ENCODE measurements around the gene B4GALT4.

Gene B4GALT4

GRCh38 chr3:119206611-119207511 lies 33.8 kb downstream of the B4GALT4 start:
- Histone ChIP-seq H3K27ac (ENCODE audit: insufficient read depth in 1 of 2, low read depth in 1 of 2, low read length in 2 of 2, poor library complexity in 1 of 2, severe bottlenecking in 2 of 2) (no peak overlapping the region), H3K36me3 (ENCODE audit: control insufficient read depth in 4 of 4, insufficient read depth in 4 of 4, low read length in 3 of 4) (peaks cover 12 to 20% (median 14%) of the 10 kb centered on the region in 4 experiments), H3K4me3 (ENCODE audit: control insufficient read depth in 1 of 7, extremely low read depth in 1 of 7, insufficient read depth in 4 of 7, low read depth in 2 of 7, low read length in 6 of 7) (no peak overlapping the region), H3K27me3 (replicated peaks in 2 of 5; ENCODE audit: control insufficient read depth in 4 of 5, insufficient read depth in 5 of 5, low read length in 4 of 5) (no peaks in the 10 kb centered on the region), H3K4me1 (ENCODE audit: control extremely low read depth in 1 of 4, control insufficient read depth in 4 of 4, insufficient read depth in 4 of 4, low read length in 3 of 4) (peaks cover 0 to 3% (median 0%) of the 10 kb centered on the region in 4 experiments), H3K9me3 (ENCODE audit: control extremely low read depth in 1 of 5, control insufficient read depth in 4 of 5, insufficient read depth in 2 of 5, low read depth in 1 of 5, low read length in 4 of 5) (peaks cover 0 to 2% (median 0%) of the 10 kb centered on the region in 5 experiments)
- ChIA-PET CTCF (interaction anchor here (0.8 to 1.1 kb wide), 2 partner anchors 34 to 137 kb away, joined by 3 read pairs; no protein-coding TSS in a partner anchor), POLR2A (no interaction called here)
- 84% methylated on average over 3 of the region's 4 CpGs for WGBS (ENCODE audit: insufficient coverage)
- no peak for DNase-seq

GRCh38 chr3:119205685-119206084 lies 35.0 kb downstream of the B4GALT4 start:
- no peaks in the 10 kb centered on the region for H3K27me3 ChIP-seq (replicated peaks in 2 of 5; ENCODE audit: control insufficient read depth in 4 of 5, insufficient read depth in 5 of 5, low read length in 4 of 5)
- peaks cover 0 to 3% (median 0%) of the 10 kb centered on the region in 4 experiments for H3K4me1 ChIP-seq (ENCODE audit: control extremely low read depth in 1 of 4, control insufficient read depth in 4 of 4, insufficient read depth in 4 of 4, low read length in 3 of 4)
- POLR2A ChIA-PET: no interaction called here
- CTCF ChIA-PET: no interaction called here
- no peak for DNase-seq
- H3K9me3 ChIP-seq (ENCODE audit: control extremely low read depth in 1 of 5, control insufficient read depth in 4 of 5, insufficient read depth in 2 of 5, low read depth in 1 of 5, low read length in 4 of 5): peaks cover 0 to 2% (median 0%) of the 10 kb centered on the region in 5 experiments
- peaks cover 7 to 14% (median 8%) of the 10 kb centered on the region in 4 experiments for H3K36me3 ChIP-seq (ENCODE audit: control insufficient read depth in 4 of 4, insufficient read depth in 4 of 4, low read length in 3 of 4)
- H3K27ac ChIP-seq (ENCODE audit: insufficient read depth in 1 of 2, low read depth in 1 of 2, low read length in 2 of 2, poor library complexity in 1 of 2, severe bottlenecking in 2 of 2): no peak overlapping the region
- 95% methylated on average over 3 of the region's 5 CpGs for WGBS (ENCODE audit: insufficient coverage)
- H3K4me3 ChIP-seq (ENCODE audit: control insufficient read depth in 1 of 7, extremely low read depth in 1 of 7, insufficient read depth in 4 of 7, low read depth in 2 of 7, low read length in 6 of 7): no peak overlapping the region

- Histone ChIP-seq H3K27ac (ENCODE audit: insufficient read depth in 1 of 2, low read depth in 1 of 2, low read length in 2 of 2, poor library complexity in 1 of 2, severe bottlenecking in 2 of 2) (no peak overlapping the region), H3K9me3 (ENCODE audit: control extremely low read depth in 1 of 5, control insufficient read depth in 4 of 5, insufficient read depth in 2 of 5, low read depth in 1 of 5, low read length in 4 of 5) (peaks cover 0 to 2% (median 0%) of the 10 kb centered on the region in 5 experiments), H3K4me1 (ENCODE audit: control extremely low read depth in 1 of 4, control insufficient read depth in 4 of 4, insufficient read depth in 4 of 4, low read length in 3 of 4) (peaks cover 0 to 3% (median 0%) of the 10 kb centered on the region in 4 experiments), H3K4me3 (ENCODE audit: control insufficient read depth in 1 of 7, extremely low read depth in 1 of 7, insufficient read depth in 4 of 7, low read depth in 2 of 7, low read length in 6 of 7) (no peak overlapping the region), H3K27me3 (replicated peaks in 2 of 5; ENCODE audit: control insufficient read depth in 4 of 5, insufficient read depth in 5 of 5, low read length in 4 of 5) (no peaks in the 10 kb centered on the region), H3K36me3 (ENCODE audit: control insufficient read depth in 4 of 4, insufficient read depth in 4 of 4, low read length in 3 of 4) (peaks cover 3 to 12% (median 8%) of the 10 kb centered on the region in 4 experiments)
- 77% methylated on average over 7 of the region's 8 CpGs for WGBS (ENCODE audit: insufficient coverage)
- ChIA-PET CTCF (no interaction called here), POLR2A (no interaction called here)
- no peak for DNase-seq
Observed at GRCh38 chr3:119205209-119205608, 35.5 kb downstream of the B4GALT4 start.

GRCh38 chr3:119195911-119196310 lies 44.8 kb downstream of the B4GALT4 start:
- H3K4me1 ChIP-seq (ENCODE audit: control extremely low read depth in 1 of 4, control insufficient read depth in 4 of 4, insufficient read depth in 4 of 4, low read length in 3 of 4): no peaks in the 10 kb centered on the region
- POLR2A ChIA-PET: no interaction called here
- H3K36me3 ChIP-seq (ENCODE audit: control insufficient read depth in 4 of 4, insufficient read depth in 4 of 4, low read length in 3 of 4): no peaks in the 10 kb centered on the region
- no peaks in the 10 kb centered on the region for H3K9me3 ChIP-seq (ENCODE audit: control extremely low read depth in 1 of 5, control insufficient read depth in 4 of 5, insufficient read depth in 2 of 5, low read depth in 1 of 5, low read length in 4 of 5)
- WGBS (ENCODE audit: insufficient coverage): 90% methylated on average over 1 of the region's 1 CpG
- H3K27me3 ChIP-seq (replicated peaks in 2 of 5; ENCODE audit: control insufficient read depth in 4 of 5, insufficient read depth in 5 of 5, low read length in 4 of 5): no peaks in the 10 kb centered on the region
- no peak overlapping the region for H3K27ac ChIP-seq (ENCODE audit: insufficient read depth in 1 of 2, low read depth in 1 of 2, low read length in 2 of 2, poor library complexity in 1 of 2, severe bottlenecking in 2 of 2)
- no peak overlapping the region for H3K4me3 ChIP-seq (ENCODE audit: control insufficient read depth in 1 of 7, extremely low read depth in 1 of 7, insufficient read depth in 4 of 7, low read depth in 2 of 7, low read length in 6 of 7)
- CTCF ChIA-PET: no interaction called here
- DNase-seq: no peak

GRCh38 chr3:119195151-119195476 lies 45.6 kb downstream of the B4GALT4 start:
- H3K9me3 ChIP-seq (ENCODE audit: control extremely low read depth in 1 of 5, control insufficient read depth in 4 of 5, insufficient read depth in 2 of 5, low read depth in 1 of 5, low read length in 4 of 5): no peaks in the 10 kb centered on the region
- no peaks in the 10 kb centered on the region for H3K36me3 ChIP-seq (ENCODE audit: control insufficient read depth in 4 of 4, insufficient read depth in 4 of 4, low read length in 3 of 4)
- WGBS (ENCODE audit: insufficient coverage): 86% methylated on average over 1 of the region's 1 CpG
- no peaks in the 10 kb centered on the region for H3K27me3 ChIP-seq (replicated peaks in 2 of 5; ENCODE audit: control insufficient read depth in 4 of 5, insufficient read depth in 5 of 5, low read length in 4 of 5)
- no peak overlapping the region for H3K27ac ChIP-seq (ENCODE audit: insufficient read depth in 1 of 2, low read depth in 1 of 2, low read length in 2 of 2, poor library complexity in 1 of 2, severe bottlenecking in 2 of 2)
- POLR2A ChIA-PET: no interaction called here
- H3K4me1 ChIP-seq (ENCODE audit: control extremely low read depth in 1 of 4, control insufficient read depth in 4 of 4, insufficient read depth in 4 of 4, low read length in 3 of 4): no peaks in the 10 kb centered on the region
- CTCF ChIA-PET: no interaction called here
- no peak for DNase-seq
- no peak overlapping the region for H3K4me3 ChIP-seq (ENCODE audit: control insufficient read depth in 1 of 7, extremely low read depth in 1 of 7, insufficient read depth in 4 of 7, low read depth in 2 of 7, low read length in 6 of 7)

GRCh38 chr3:119194237-119195150 lies 46.2 kb downstream of the B4GALT4 start:
- Histone ChIP-seq H3K4me3 (ENCODE audit: control insufficient read depth in 1 of 7, extremely low read depth in 1 of 7, insufficient read depth in 4 of 7, low read depth in 2 of 7, low read length in 6 of 7) (no peak overlapping the region), H3K9me3 (ENCODE audit: control extremely low read depth in 1 of 5, control insufficient read depth in 4 of 5, insufficient read depth in 2 of 5, low read depth in 1 of 5, low read length in 4 of 5) (no peaks in the 10 kb centered on the region), H3K36me3 (ENCODE audit: control insufficient read depth in 4 of 4, insufficient read depth in 4 of 4, low read length in 3 of 4) (no peaks in the 10 kb centered on the region), H3K4me1 (ENCODE audit: control extremely low read depth in 1 of 4, control insufficient read depth in 4 of 4, insufficient read depth in 4 of 4, low read length in 3 of 4) (no peaks in the 10 kb centered on the region), H3K27me3 (replicated peaks in 2 of 5; ENCODE audit: control insufficient read depth in 4 of 5, insufficient read depth in 5 of 5, low read length in 4 of 5) (no peaks in the 10 kb centered on the region), H3K27ac (ENCODE audit: insufficient read depth in 1 of 2, low read depth in 1 of 2, low read length in 2 of 2, poor library complexity in 1 of 2, severe bottlenecking in 2 of 2) (no peak overlapping the region)
- no peak for DNase-seq
- 97% methylated on average over 5 of the region's 7 CpGs for WGBS (ENCODE audit: insufficient coverage)
- ChIA-PET CTCF (no interaction called here), POLR2A (no interaction called here)

- H3K36me3 ChIP-seq (ENCODE audit: control insufficient read depth in 4 of 4, insufficient read depth in 4 of 4, low read length in 3 of 4): no peaks in the 10 kb centered on the region
- DNase-seq: no peak
- no peaks in the 10 kb centered on the region for H3K4me1 ChIP-seq (ENCODE audit: control extremely low read depth in 1 of 4, control insufficient read depth in 4 of 4, insufficient read depth in 4 of 4, low read length in 3 of 4)
- ChIA-PET CTCF (interaction anchor here (0.6 kb wide), 1 partner anchor 1376 kb away, joined by 3 read pairs; no protein-coding TSS in a partner anchor), POLR2A (no interaction called here)
- H3K27me3 ChIP-seq (replicated peaks in 2 of 5; ENCODE audit: control insufficient read depth in 4 of 5, insufficient read depth in 5 of 5, low read length in 4 of 5): no peaks in the 10 kb centered on the region
- 100% methylated on average over 1 of the region's 1 CpG for WGBS (ENCODE audit: insufficient coverage)
- no peaks in the 10 kb centered on the region for H3K9me3 ChIP-seq (ENCODE audit: control extremely low read depth in 1 of 5, control insufficient read depth in 4 of 5, insufficient read depth in 2 of 5, low read depth in 1 of 5, low read length in 4 of 5)
- no peak overlapping the region for H3K27ac ChIP-seq (ENCODE audit: insufficient read depth in 1 of 2, low read depth in 1 of 2, low read length in 2 of 2, poor library complexity in 1 of 2, severe bottlenecking in 2 of 2)
- no peak overlapping the region for H3K4me3 ChIP-seq (ENCODE audit: control insufficient read depth in 1 of 7, extremely low read depth in 1 of 7, insufficient read depth in 4 of 7, low read depth in 2 of 7, low read length in 6 of 7)
Observed at GRCh38 chr3:119191800-119192199, 48.9 kb downstream of the B4GALT4 start.
